ENCODE results near the gene CD2AP.
"Not testable (repeated sequence)": the region's sequence is repeated elsewhere in the genome, so short reads cannot be mapped to it uniquely, and the experiment has no call there.

The CD2AP gene

GRCh38 chr6:47495954-47496545 lies 18.5 kb downstream of the CD2AP start:
- in situ Hi-C loops (cut with HindIII; ENCODE audit: low sequenced_read_pairs), result no loop called here

- in situ Hi-C loops (cut with HindIII; ENCODE audit: low sequenced_read_pairs), result no loop called here
Observed at GRCh38 chr6:47496935-47497579, 19.5 kb downstream of the CD2AP start.

GRCh38 chr6:47502920-47503319 lies 25.3 kb downstream of the CD2AP start:
- in situ Hi-C loops (cut with HindIII; ENCODE audit: low sequenced_read_pairs), result no loop called here

GRCh38 chr6:47509937-47510336 lies 32.3 kb downstream of the CD2AP start:
- in situ Hi-C loops (cut with HindIII; ENCODE audit: low sequenced_read_pairs), result no loop called here

GRCh38 chr6:47512872-47513271 lies 35.3 kb downstream of the CD2AP start:
- in situ Hi-C loops (cut with HindIII; ENCODE audit: low sequenced_read_pairs), result no loop called here

GRCh38 chr6:47519279-47519678 lies 41.7 kb downstream of the CD2AP start:
- in situ Hi-C loops (cut with HindIII; ENCODE audit: low sequenced_read_pairs), result no loop called here

GRCh38 chr6:47520282-47520681 lies 42.7 kb downstream of the CD2AP start:
- in situ Hi-C loops (cut with HindIII; ENCODE audit: low sequenced_read_pairs), result no loop called here

- in situ Hi-C loops (cut with HindIII; ENCODE audit: low sequenced_read_pairs), result no loop called here
Observed at GRCh38 chr6:47521961-47522360, 44.4 kb downstream of the CD2AP start.

- in situ Hi-C loops (cut with HindIII; ENCODE audit: low sequenced_read_pairs), result no loop called here
Observed at GRCh38 chr6:47524136-47524845, 46.7 kb downstream of the CD2AP start.

GRCh38 chr6:47525330-47526057 lies 47.9 kb downstream of the CD2AP start:
- in situ Hi-C loops (cut with HindIII; ENCODE audit: low sequenced_read_pairs), result no loop called here

GRCh38 chr6:47527274-47527673 lies 49.7 kb downstream of the CD2AP start:
- in situ Hi-C loops (cut with HindIII; ENCODE audit: low sequenced_read_pairs), result no loop called here

GRCh38 chr6:47529734-47530133 lies 52.1 kb downstream of the CD2AP start:
- in situ Hi-C loops (cut with HindIII; ENCODE audit: low sequenced_read_pairs), result no loop called here

- in situ Hi-C loops (cut with HindIII; ENCODE audit: low sequenced_read_pairs), result no loop called here
Observed at GRCh38 chr6:47532981-47533585, 55.5 kb downstream of the CD2AP start.

- in situ Hi-C loops (cut with HindIII; ENCODE audit: low sequenced_read_pairs), result no loop called here
Observed at GRCh38 chr6:47534063-47534462, 56.5 kb downstream of the CD2AP start.

- in situ Hi-C loops (cut with HindIII; ENCODE audit: low sequenced_read_pairs), result no loop called here
Observed at GRCh38 chr6:47535316-47536225, 58.0 kb downstream of the CD2AP start.

- in situ Hi-C loops (cut with HindIII; ENCODE audit: low sequenced_read_pairs), result no loop called here
Observed at GRCh38 chr6:47536816-47537401, 59.3 kb downstream of the CD2AP start.

- in situ Hi-C loops (cut with HindIII; ENCODE audit: low sequenced_read_pairs), result no loop called here
Observed at GRCh38 chr6:47545223-47545622, 67.6 kb downstream of the CD2AP start.

GRCh38 chr6:47551670-47552069 lies 74.1 kb downstream of the CD2AP start:
- in situ Hi-C loops (cut with HindIII; ENCODE audit: low sequenced_read_pairs), result no loop called here

- in situ Hi-C loops (cut with HindIII; ENCODE audit: low sequenced_read_pairs), result no loop called here
Observed at GRCh38 chr6:47552319-47552718, 74.7 kb downstream of the CD2AP start.

- in situ Hi-C loops (cut with HindIII; ENCODE audit: low sequenced_read_pairs), result not testable (repeated sequence)
Observed at GRCh38 chr6:47553243-47553642, 75.7 kb downstream of the CD2AP start.
